IPS-11a (cell line): Measurements from ENCODE around the gene EPDR1.

Experiments
- H3K4me3 ChIP-seq: one replicate; pipeline ENCODE4 v1.5.1; 2013; ENCODE audit warnings: low read depth, low read length, control low read depth

The EPDR1 gene

GRCh38 chr7:37973915-37974314 lies 53.5 kb downstream of the EPDR1 start:
- H3K4me3 ChIP-seq: no peak overlapping the region

DNA sequence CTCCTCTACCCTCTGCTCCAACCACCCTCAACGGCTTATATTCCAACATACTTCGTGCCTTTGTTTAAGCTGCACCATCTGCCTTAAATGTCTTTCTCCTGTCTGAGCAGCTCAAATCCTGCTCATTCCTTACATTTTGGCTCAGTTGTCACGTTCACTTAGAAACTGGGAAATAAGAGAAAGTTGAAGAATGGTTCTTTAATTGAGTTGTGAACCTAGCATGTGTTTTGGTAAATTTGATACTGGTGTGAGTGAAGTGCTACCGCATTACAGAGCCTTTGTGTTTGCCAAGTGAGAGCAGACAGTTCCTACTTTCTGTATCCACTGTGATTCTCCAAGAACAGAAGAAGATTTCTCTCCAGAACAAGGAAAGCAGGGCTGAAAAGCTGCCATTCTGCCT lies 54.3 kb downstream of the EPDR1 start:
- H3K4me3 ChIP-seq: no peak overlapping the region

DNA sequence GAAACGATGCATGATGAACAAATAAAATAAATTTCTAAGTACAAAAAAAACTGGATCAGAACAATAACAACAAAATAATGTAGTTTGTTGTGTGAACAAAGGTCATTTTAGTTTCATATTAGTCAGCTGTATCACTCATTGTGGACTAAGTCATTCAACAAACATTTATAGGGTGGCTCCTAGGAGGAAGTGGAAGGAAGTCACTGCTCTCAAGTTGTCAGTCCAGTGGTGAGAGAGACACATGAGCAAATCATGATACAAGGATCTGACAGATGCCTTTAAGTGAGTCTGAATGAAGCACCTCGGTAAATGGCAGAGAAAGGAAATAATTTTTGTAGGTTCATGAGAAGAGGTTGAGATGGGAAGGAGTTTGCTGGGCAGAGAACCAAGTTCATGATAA lies 56.8 kb downstream of the EPDR1 start:
- no peak overlapping the region for H3K4me3 ChIP-seq

- no peak overlapping the region for H3K4me3 ChIP-seq
Observed at GRCh38 chr7:37981664-37982063, 61.2 kb downstream of the EPDR1 start.

GRCh38 chr7:37982423-37982822 lies 62.0 kb downstream of the EPDR1 start:
- no peak overlapping the region for H3K4me3 ChIP-seq

- no peak overlapping the region for H3K4me3 ChIP-seq
Observed at GRCh38 chr7:37984750-37985390, 64.4 kb downstream of the EPDR1 start.

DNA sequence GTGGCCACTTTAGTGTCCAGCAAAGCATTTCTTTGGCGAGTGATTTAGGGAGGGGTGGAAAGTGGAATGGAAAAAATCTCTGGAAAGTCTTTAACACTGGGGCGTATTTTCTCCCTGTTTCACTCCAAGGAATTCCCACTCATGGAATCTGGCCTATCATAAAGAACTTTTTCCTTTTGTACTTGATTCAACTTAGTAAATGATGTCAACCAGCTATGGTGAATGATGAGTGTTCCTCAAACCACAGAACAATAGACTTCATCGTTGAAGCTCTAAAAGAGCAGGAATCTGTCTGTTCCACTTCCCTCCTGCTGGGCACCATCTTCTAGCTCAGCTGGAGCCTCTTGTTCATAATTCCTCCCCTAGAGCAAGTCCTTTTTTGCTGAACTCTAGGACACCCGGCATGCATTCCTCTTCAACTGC lies 66.5 kb downstream of the EPDR1 start:
- no peak overlapping the region for H3K4me3 ChIP-seq

GRCh38 chr7:37987732-37988131 lies 67.3 kb downstream of the EPDR1 start:
- no peak overlapping the region for H3K4me3 ChIP-seq

DNA sequence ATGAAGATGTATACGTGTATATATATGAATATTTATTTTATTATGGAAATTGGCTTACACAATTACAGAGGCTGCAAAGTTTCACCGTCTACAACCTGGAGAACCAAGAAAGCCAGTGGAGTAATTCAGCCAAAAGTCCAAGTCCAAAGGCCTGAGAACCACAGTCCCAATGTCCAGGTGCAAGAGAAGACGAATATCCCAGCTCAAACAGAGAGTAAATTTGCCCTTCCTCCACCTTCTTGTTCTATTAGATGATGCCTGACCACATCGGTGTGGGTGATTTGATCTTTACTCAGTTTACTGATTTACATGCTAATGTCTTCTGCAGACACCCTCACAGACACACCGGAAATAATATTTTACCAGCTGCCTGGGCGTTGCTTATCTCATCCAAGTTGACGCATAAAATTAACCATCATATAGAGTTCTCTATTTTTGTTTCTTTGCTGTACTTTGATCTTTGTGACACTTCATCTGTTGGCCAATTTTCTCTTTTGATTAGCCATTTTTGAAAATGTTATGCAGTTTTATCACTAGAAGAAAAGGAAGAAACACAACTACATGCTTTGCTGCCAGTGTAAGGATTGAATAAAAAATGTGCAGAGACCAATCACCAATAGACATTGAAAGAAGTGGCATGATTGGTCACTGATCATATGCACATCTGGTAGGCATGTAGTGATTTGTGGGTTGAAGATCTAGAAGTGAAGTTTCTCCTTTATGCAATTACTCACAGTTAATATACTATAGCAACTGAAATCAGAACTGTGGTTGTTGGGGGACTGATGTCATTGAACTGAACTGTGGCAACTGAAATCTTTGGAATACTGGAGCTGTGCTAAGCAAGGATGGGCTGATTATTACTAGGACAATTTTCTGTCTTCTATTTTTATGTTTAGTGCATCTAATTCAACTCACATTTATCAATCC lies 68.5 kb downstream of the EPDR1 start:
- no peak overlapping the region for H3K4me3 ChIP-seq

GRCh38 chr7:37990337-37990736 lies 69.9 kb downstream of the EPDR1 start:
- no peak overlapping the region for H3K4me3 ChIP-seq

DNA sequence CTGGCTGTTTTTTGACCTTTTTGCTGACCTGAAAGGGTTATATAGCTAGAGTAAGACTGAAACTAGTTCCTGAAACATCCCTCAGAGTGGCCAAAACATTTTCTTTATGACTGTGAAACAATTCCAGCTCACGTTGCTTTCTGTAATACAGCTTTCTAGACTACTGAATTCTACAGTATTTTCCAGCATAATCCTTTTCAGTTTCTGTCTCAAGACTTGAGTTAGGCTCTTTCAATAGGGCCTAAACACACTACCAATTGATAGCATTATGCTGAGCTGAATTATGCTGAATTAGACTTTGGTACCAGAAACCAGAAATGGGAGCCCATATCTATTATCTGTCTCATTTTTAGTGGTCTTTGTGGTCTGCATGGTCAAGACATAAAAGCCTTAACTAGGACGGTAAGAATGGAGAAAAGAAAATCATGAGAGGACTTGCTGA lies 72.6 kb downstream of the EPDR1 start:
- H3K4me3 ChIP-seq: no peak overlapping the region

- H3K4me3 ChIP-seq: no peak overlapping the region
Observed at GRCh38 chr7:37999673-38000072, 79.2 kb downstream of the EPDR1 start.

GRCh38 chr7:38000272-38000671 lies 79.8 kb downstream of the EPDR1 start:
- H3K4me3 ChIP-seq: no peak overlapping the region
